GM10266 (cell line): Measurements from ENCODE around the gene SLC26A6.

ENCODE experiments used
- DNase-seq: peaks from one replicate; pipeline ENCODE4 v3.0.0; 2012; ENCODE audit errors: extremely low spot score
- TF ChIP-seq, protein P1 (sequence below): IDR thresholded peaks from 2 replicates; pipeline ENCODE4 v1.5.1; 2012; ENCODE audit warnings: mild to moderate bottlenecking, low read depth; ENCODE audit not compliant: control insufficient read depth, insufficient read depth; ENCODE audit errors: missing control alignments

Gene SLC26A6

GRCh38 chr3:48609088-48610005 is 25.9 kb downstream of the SLC26A6 start, which contains the start of gene UQCRC1:
Gene UQCRC1, minus strand, starts transcription at chr3:48609646. Its CDS starts 26 bp downstream, at chr3:48609620.
- TF ChIP-seq, protein P1, sequence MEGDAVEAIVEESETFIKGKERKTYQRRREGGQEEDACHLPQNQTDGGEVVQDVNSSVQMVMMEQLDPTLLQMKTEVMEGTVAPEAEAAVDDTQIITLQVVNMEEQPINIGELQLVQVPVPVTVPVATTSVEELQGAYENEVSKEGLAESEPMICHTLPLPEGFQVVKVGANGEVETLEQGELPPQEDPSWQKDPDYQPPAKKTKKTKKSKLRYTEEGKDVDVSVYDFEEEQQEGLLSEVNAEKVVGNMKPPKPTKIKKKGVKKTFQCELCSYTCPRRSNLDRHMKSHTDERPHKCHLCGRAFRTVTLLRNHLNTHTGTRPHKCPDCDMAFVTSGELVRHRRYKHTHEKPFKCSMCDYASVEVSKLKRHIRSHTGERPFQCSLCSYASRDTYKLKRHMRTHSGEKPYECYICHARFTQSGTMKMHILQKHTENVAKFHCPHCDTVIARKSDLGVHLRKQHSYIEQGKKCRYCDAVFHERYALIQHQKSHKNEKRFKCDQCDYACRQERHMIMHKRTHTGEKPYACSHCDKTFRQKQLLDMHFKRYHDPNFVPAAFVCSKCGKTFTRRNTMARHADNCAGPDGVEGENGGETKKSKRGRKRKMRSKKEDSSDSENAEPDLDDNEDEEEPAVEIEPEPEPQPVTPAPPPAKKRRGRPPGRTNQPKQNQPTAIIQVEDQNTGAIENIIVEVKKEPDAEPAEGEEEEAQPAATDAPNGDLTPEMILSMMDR = peak; percentile 77
- DNase-seq = peak; percentile 96

DNA sequence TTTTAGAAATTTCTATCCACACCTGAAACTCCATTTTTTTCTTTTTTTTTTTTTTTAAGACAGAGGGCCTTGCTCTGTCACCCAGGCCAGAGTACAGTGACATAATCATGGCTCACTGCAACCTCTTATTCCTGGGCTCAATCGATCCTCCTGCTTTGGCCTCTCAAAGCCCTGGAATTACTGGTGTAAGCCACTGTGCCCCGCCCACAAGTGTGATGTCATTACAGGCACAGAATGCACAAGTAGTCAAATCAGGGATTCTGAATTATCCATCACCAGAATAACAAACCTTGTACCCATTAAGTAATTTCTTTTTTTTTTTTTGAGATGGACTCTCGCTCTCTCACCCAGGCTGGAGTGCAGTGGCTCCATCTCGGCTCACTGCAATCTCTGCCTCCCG is 27.7 kb downstream of the SLC26A6 start:
- DNase-seq = no peak

DNA sequence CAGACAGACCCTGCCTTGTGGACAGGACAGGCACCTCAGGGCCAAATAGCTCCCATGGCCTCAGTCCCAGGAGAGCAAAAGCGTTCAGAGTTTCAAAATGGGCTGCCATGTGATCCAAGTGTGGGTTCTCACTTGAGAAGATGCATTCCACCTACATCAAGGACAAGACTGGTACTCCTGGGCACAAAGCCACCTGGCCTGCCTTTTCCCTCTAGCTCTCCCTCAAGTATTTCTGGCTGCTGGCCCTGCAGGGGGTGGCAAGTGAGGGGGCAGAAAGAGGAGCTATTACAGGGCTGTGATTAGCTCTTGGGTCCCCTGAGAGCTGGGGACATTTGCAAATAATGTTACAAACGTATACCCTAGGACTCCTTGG is 33.7 kb downstream of the SLC26A6 start:
- TF ChIP-seq, protein P1 = no peak

More for the DNA sequence above, 27.7 kb downstream of the SLC26A6 start:
- TF ChIP-seq, protein P1 = no peak

DNA sequence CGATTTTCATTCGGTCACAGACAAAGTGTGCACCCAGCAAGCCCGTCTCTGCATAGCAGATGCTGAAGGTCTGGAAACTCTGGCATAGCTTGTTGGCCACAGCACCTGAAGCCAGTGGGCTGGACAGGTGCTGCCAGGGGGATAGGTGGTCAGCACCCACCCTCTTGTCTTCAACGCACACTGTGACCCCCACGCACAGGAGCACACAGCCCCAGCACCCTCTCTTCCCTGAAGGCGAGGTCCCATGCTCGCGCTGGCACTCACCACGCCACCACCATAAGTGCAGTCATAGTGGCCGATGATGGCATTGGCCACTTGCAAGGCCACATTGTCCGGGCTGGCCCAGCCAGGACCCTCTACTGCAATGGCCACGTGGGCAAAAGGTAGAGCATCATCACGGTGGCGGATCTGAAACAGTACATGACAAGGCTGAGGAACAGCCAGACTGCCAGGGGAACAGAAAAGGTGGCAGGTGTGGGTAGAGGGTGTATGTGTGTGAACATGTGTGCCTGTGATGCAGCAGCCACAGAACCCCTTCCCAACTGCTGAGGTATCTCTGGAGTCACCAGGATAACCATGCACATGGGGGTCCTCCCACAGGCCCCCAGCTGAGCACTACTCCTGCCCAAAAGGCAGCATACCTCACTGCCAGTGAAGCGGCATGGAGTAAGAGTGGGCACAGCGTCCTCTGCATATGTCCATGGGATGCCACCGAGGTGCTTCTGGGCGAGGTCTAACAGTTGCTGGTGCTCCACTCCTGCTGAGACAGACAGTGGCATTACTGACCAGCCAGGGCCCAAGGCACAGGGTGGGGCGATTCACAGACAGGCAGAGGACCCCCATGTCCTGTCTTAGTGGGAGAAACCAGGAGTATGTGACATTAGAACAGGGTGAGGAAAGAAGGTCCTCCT is 34.3 kb downstream of the SLC26A6 start:
- TF ChIP-seq, protein P1 = no peak
- no peak for DNase-seq

More for the DNA sequence above, 33.7 kb downstream of the SLC26A6 start:
- no peak for DNase-seq

GRCh38 chr3:48599509-48600285 is 35.6 kb downstream of the SLC26A6 start:
- DNase-seq = no peak
- TF ChIP-seq, protein P1 = no peak

DNA sequence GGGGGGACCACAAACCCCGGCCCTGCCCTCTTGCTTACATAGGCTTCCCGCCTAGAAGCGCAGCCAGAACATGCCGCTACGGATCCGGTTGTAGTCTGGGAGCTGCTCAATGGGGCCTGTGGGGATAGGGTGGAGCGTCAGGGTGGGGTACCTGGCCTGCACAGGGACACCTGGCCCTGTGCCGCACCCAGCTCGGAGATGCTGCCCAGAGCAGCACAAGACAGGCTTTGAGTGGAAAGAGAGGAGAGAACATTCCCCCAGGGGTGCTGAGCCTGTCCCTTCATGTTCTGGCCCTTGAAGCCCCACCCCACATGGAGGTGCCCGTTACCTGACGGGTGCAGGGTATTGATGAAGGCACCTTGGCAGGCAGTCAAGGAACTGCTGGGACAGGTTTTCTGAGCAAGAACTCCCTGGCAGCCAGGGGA is 36.2 kb downstream of the SLC26A6 start:
- TF ChIP-seq, protein P1 = no peak
- no peak for DNase-seq
